ENCODE data around the gene ERGIC1. TPM values are rescaled to one million over a fixed set of nuclear protein-coding genes. Genes with fewer than 3 reads are reported as not detected.

The ERGIC1 gene
- total and polyA plus RNA-seq, 10 of the 15 experiments (the other 5 are each of a cell fraction or from before 2014, with no cell fraction given): 8.8 to 104 (median 76.3) TPM

- no peak for FAIRE-seq
- Histone ChIP-seq H3K4me1 (ENCODE audit: control insufficient read depth, insufficient read depth, low read length) (peaks cover 28% of the 10 kb centered on the region), H3K36me3 (ENCODE audit: control insufficient read depth in 2 of 2, insufficient read depth in 2 of 2, low read length in 1 of 2) (no peaks in the 10 kb centered on the region), H3K27me3 (replicated peaks in 1 of 2; ENCODE audit: control insufficient read depth in 2 of 2, insufficient read depth in 2 of 2, low read length in 1 of 2) (no peaks in the 10 kb centered on the region), H4K20me1 (ENCODE audit: control insufficient read depth, insufficient read depth) (no peaks in the 10 kb centered on the region), H3K9ac (ENCODE audit: control insufficient read depth, insufficient read depth, low read length) (no peak overlapping the region; the same call in 1 of the 2 replicates), H3K4me3 (no peak overlapping the region), H3K79me2 (ENCODE audit: control insufficient read depth, insufficient read depth, low read length) (no peaks in the 10 kb centered on the region), H3K27ac (ENCODE audit: control insufficient read depth, insufficient read depth) (peak overlapping the region; percentile 62), H3K4me2 (ENCODE audit: control insufficient read depth, insufficient read depth) (no peak overlapping the region; the same call in 1 of the 2 replicates), H3K9me3 (replicated peaks; ENCODE audit: control insufficient read depth, insufficient read depth, low read length) (peaks cover 5% of the 10 kb centered on the region; the same call in 2 of the 3 replicates), H2AFZ (ENCODE audit: control insufficient read depth, low read depth, low read length) (peak overlapping the region; percentile 52)
- ATAC-seq: peak; percentile 78
- RAD21 ChIA-PET (ENCODE audit: unreplicated experiment): interaction anchor here (0.6 to 0.7 kb wide), 2 partner anchors 13 to 14 kb away, joined by 3 to 4 read pairs; no protein-coding TSS in a partner anchor
- POLR2A ChIA-PET: interaction anchor here (2.7 kb wide), 1 partner anchor 16 kb away, joined by 9 read pairs; no protein-coding TSS in a partner anchor
- DNase-seq (ENCODE audit: low read depth, low spot score): no peak
- 26% methylated on average over 17 of the region's 17 CpGs for WGBS (ENCODE audit: insufficient coverage, insufficient replicate concordance, low lambda C conversion rate, missing lambda C conversion rate)
- SMC1A ChIA-PET (ENCODE audit: uncharacterized antibody, unreplicated experiment): interaction anchor here (0.9 to 1.3 kb wide), 3 partner anchors 14 to 40 kb away, joined by 3 read pairs; partner anchors contain the start of gene ERGIC1
- intact Hi-C loops (cut with micrococcal nuclease; ENCODE audit: unreplicated experiment) (no loop called here), in situ Hi-C loops (cut with MboI) (no loop called here)
- CTCF ChIA-PET: interaction anchor here (1.3 to 1.4 kb wide), 2 partner anchors 10 to 77 kb away, joined by 3 to 4 read pairs; no protein-coding TSS in a partner anchor
- no TSS peak for BruUV-seq (replicated peaks)
- TF ChIP-seq IKZF2 (IDR thresholded peaks at IDR 0.05) (peak; percentile 27 to 55; a peak in 1 of 4 replicates), POLR2AphosphoS5 (IDR thresholded peaks at IDR 0.05; ENCODE audit: low read length) (no peak), MEF2A (IDR thresholded peaks at IDR 0.05; ENCODE audit: insufficient read depth, low read depth, low read length) (0 out of 2 replicates have a peak, but pooled peaks have one; percentile 13), HDAC2 (IDR thresholded peaks at IDR 0.05) (no peak), CTCF (IDR thresholded peaks at IDR 0.05 in 2 of 3, conservative IDR thresholded peaks at IDR 0.05 in 1 of 3; ENCODE audit: control insufficient read depth in 2 of 3, extremely low read depth in 1 of 3, insufficient read depth in 1 of 3, low read depth in 3 of 3, low read length in 3 of 3) (no peak), BRCA1 (IDR thresholded peaks at IDR 0.05; ENCODE audit: low read depth, low read length) (no peak), BCL11A (IDR thresholded peaks at IDR 0.05; ENCODE audit: low read depth, low read length) (peak; percentile 63), SIN3A (IDR thresholded peaks at IDR 0.05; ENCODE audit: low read depth, low read length) (no peak), MTA3 (IDR thresholded peaks at IDR 0.05; ENCODE audit: borderline replicate concordance, low read length) (no peak), EED (IDR thresholded peaks at IDR 0.05; ENCODE audit: low read depth) (peak; percentile 94), RELA (IDR thresholded peaks at IDR 0.05; ENCODE audit: borderline replicate concordance, partially characterized antibody) (peak; percentile 42), JUNB (IDR thresholded peaks at IDR 0.05) (peak; percentile 88), RAD21 (IDR thresholded peaks at IDR 0.05; ENCODE audit: insufficient read depth, low read depth, low read length) (0 out of 2 replicates have a peak, but pooled peaks have one; percentile 12), IRF4 (IDR thresholded peaks at IDR 0.05; ENCODE audit: low read depth, low read length) (peak; percentile 55; the same call in 1 of the 2 replicates), MYB (IDR thresholded peaks at IDR 0.05; ENCODE audit: borderline replicate concordance, low read depth, low read length) (no peak), EP300 (IDR thresholded peaks at IDR 0.05; ENCODE audit: borderline replicate concordance in 1 of 2, control insufficient read depth in 1 of 2, low read depth in 2 of 2, low read length in 2 of 2) (peak in 1 of 2 experiments; percentile 19; a peak in 1 of 4 replicates), NFIC (IDR thresholded peaks at IDR 0.05; ENCODE audit: low read depth, low read length) (peak; percentile 76; the same call in 1 of the 2 replicates)
- TF ChIP-seq, protein P1, sequence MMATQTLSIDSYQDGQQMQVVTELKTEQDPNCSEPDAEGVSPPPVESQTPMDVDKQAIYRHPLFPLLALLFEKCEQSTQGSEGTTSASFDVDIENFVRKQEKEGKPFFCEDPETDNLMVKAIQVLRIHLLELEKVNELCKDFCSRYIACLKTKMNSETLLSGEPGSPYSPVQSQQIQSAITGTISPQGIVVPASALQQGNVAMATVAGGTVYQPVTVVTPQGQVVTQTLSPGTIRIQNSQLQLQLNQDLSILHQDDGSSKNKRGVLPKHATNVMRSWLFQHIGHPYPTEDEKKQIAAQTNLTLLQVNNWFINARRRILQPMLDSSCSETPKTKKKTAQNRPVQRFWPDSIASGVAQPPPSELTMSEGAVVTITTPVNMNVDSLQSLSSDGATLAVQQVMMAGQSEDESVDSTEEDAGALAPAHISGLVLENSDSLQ (IDR thresholded peaks at IDR 0.05): no peak
- TF ChIP-seq, protein P2, sequence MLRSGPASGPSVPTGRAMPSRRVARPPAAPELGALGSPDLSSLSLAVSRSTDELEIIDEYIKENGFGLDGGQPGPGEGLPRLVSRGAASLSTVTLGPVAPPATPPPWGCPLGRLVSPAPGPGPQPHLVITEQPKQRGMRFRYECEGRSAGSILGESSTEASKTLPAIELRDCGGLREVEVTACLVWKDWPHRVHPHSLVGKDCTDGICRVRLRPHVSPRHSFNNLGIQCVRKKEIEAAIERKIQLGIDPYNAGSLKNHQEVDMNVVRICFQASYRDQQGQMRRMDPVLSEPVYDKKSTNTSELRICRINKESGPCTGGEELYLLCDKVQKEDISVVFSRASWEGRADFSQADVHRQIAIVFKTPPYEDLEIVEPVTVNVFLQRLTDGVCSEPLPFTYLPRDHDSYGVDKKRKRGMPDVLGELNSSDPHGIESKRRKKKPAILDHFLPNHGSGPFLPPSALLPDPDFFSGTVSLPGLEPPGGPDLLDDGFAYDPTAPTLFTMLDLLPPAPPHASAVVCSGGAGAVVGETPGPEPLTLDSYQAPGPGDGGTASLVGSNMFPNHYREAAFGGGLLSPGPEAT (IDR thresholded peaks at IDR 0.05; ENCODE audit: low read depth): 0 out of 2 replicates have a peak, but pooled peaks have one; percentile 18
These were observed 40.2 kb upstream of the ERGIC1 start for GRCh38 chr5:172793577-172794488.
